Heart left ventricle (tissue), 16 donors: ENCODE results near the gene MEP1A. TPM values are rescaled to one million over a fixed set of nuclear protein-coding genes. Genes with fewer than 3 reads are reported as not detected.
"Not testable (repeated sequence)": the region's sequence is repeated elsewhere in the genome, so short reads cannot be mapped to it uniquely, and the experiment has no call there.

ENCODE experiments used
- ATAC-seq, 4 donors: fragments of 200-7000 bp; cut with Tn5 transposase; one replicate each; pipeline ENCODE4 v1.9.1; 2020 to 2022; ENCODE audit warnings: moderate library complexity in 4 of 4, mild to moderate bottlenecking in 3 of 4, moderate number of reproducible peaks in 1 of 4
- DNase-seq, 5 donors: peaks; one replicate each; pipeline ENCODE4 v3.0.0-alpha.2; 2020
- H3K27ac ChIP-seq, 12 donors: fragments of 200-600 bp; sonication (generic) in 4 of 12; one replicate each; pipeline versions ENCODE4 v1.5.0 to v1.8.0; 2016 to 2022; ENCODE audit warnings: mild to moderate bottlenecking in 2 of 12
- H3K27me3 ChIP-seq, 9 donors: fragments of 200-600 bp; sonication (generic) in 2 of 9; one replicate each; pipeline versions ENCODE4 v1.5.1 to v1.8.0; 2016 to 2022; ENCODE audit warnings: mild to moderate bottlenecking in 3 of 9
- H3K36me3 ChIP-seq, 9 donors: fragments of 200-600 bp; sonication (generic) in 2 of 9; one replicate each; pipeline versions ENCODE4 v1.5.0 to v1.8.0; 2018 to 2022; ENCODE audit warnings: mild to moderate bottlenecking in 2 of 9
- H3K4me1 ChIP-seq, 12 donors: fragments of 200-600 bp; sonication (generic) in 4 of 12; one replicate each; pipeline versions ENCODE4 v1.5.0 to v1.8.0; 2016 to 2022; ENCODE audit warnings: mild to moderate bottlenecking in 3 of 12
- H3K4me3 ChIP-seq, 12 donors: fragments of 200-600 bp; sonication (generic) in 4 of 12; one replicate each; pipeline versions ENCODE4 v1.5.0 to v1.8.0; 2017 to 2022; ENCODE audit warnings: mild to moderate bottlenecking in 9 of 12, moderate library complexity in 4 of 12
- H3K9me3 ChIP-seq, 12 donors: fragments of 200-600 bp; sonication (generic) in 4 of 12; one replicate each; pipeline versions ENCODE4 v1.5.0 to v1.8.0; 2016 to 2022; ENCODE audit warnings: mild to moderate bottlenecking in 1 of 12
- CTCF ChIP-seq, 12 donors: fragments of 200-600 bp; sonication (generic) in 4 of 12; IDR thresholded peaks; one replicate each; pipeline versions ENCODE4 v1.5.0 to v1.8.0; 2018 to 2022; ENCODE audit warnings: antibody characterized with exemption in 12 of 12, mild to moderate bottlenecking in 5 of 12
- POLR2A ChIP-seq, 2 donors: fragments of 450-650 bp; IDR thresholded peaks; one replicate each; pipeline ENCODE4 v1.6.1; 2017; ENCODE audit warnings: antibody characterized with exemption in 2 of 2, mild to moderate bottlenecking in 2 of 2, moderate library complexity in 2 of 2
- WGBS, 4 donors: extraction: QIAGEN DNeasy Blood & Tissue Kit in 2 of 4; methylation state at CpG; one replicate each; pipeline versions ENCODE4 v1.1.5 to v1.1.7; 2013 to 2018; 5-methylcytosine and 5-hydroxymethylcytosine counted together
- intact Hi-C, 10 donors: fragments of 100-400 bp; cut with DNase I; formaldehyde crosslinking; loops; one replicate each; pipeline versions ENCODE4 v1.11.1 to v1.14.2; 2022
- polyA plus RNA-seq, 2 donors: library from polyadenylated mRNA; stranded (reverse); fragments of 200-250 nt; gene quantifications; one replicate each; pipeline ENCODE4 v1.2.3, GENCODE V29; 2013
- total RNA-seq, 9 donors: library from RNA; depleted of rRNA in 2 of 9; stranded (reverse); fragments of >200 nt in 2 of 9; fragmentation: NEBNext Ultra II Directional in 3 of 9; extraction: Animal tissue kit (Norgen Biotek cat#: 25700) in 3 of 9; gene quantifications; one replicate each; pipeline versions ENCODE4 v1.1.0 to v1.2.4, GENCODE V29; 2016 to 2023
- donor health status: ischemic (EF 13 %, LVEDD 7.1; RV severe dilation, severe dysfunction).
- donor health status: healthy with polysubstance abuse.
- donor health status: DM: no; HTN: yes; CAD: no.
- donor health status: DM: no; HTN: no; CAD: no.
- donor health status: ischemic (EF 25% LVEDD 6.9; RV normal size, moderate dysfunction).
- donor health status: ischemic (EF 25% LVEDD 5.7; RV mildly dilated, moderate dysfunction).
- donor health status: healthy.
- donor health status: DM: yes; HTN: yes; CAD: no.
- donor health status: ischemic (EF 35%, LVEDD 5.7; RV mildly dilated, moderate dysfunction).
- donor health status: nonischemic (EF 11% LVEDD 7.7; RV severe dilation, severe dysfunction).
- donor health status: DM: yes; HTN: yes; CAD: no.
- donor health status: PGD.
- donor health status: ischemic (EF 29% LVEDD 5.4; RV normal size, mild dysfunction).
- donor health status: nonischemic (EF 23%, LVEDD 6.1; RV moderate dilation, normal function).

Gene MEP1A
- total and polyA plus RNA-seq, 11 donors = not detected

DNA sequence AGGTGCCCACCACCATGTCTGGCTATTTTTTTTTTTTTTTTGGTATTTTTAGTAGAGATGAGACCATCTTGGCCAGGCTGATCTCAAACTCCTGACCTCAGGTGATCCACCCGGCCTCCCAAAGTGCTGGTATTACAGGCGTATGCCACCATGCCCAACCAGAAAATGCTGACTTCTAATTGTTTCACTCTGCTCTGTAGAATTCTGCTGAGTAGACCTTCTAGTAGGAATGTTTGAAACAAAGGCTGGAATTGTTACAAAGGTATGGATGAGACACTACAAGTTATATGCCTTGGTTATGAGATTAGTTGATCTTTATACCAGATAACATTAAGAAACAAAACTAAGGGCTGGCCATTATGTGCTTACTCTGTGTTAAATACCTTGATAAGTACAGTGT lies 44.8 kb downstream of the MEP1A start:
- H3K4me3 ChIP-seq = no peak overlapping the region
- no peak overlapping the region for H3K27ac ChIP-seq
- H3K36me3 ChIP-seq = no peaks in the 10 kb centered on the region
- TF ChIP-seq CTCF (IDR thresholded peaks at IDR 0.05) (no peak), POLR2A (IDR thresholded peaks at IDR 0.05) (no peak)
- no peak for DNase-seq
- H3K9me3 ChIP-seq = peaks cover 0 to 21% (median 6%) of the 10 kb centered on the region in 12 donors
- no peak for ATAC-seq
- 90 to 100% (median 98%) methylated on average over 2 of the region's 2 CpGs for WGBS, 4 donors
- intact Hi-C loops = no loop called here
- no peaks in the 10 kb centered on the region for H3K27me3 ChIP-seq
- H3K4me1 ChIP-seq = peaks cover 0 to 3% (median 0%) of the 10 kb centered on the region in 12 donors

DNA sequence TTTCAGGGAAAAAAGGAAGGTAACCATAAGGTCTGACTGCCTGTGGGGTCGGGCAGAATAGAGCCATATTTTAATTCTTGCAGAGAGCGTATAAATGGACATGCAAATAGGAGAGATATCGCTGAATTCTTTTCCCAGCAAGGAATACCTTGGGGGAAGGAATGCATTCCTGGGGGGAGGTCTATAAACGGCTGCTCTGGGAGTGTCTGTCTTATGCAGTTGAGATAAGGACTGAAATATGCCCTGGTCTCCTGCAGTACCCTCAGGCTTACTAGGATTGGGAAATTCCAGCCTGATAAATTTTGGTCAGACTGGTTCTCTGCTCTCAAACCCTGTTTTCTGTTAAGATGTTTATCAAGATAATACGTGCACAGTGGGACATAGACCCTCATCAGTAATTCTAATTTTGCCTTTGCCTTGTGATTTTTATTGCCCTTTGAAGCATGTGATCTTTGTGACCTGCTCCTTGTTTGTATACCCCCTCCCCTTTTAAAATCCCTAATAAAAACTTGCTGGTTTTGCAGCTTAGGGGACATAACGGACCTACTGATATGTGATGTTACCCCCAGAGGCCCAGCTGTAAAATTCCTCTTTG lies 49.2 kb downstream of the MEP1A start:
- 81 to 88% (median 81%) methylated on average over 6 of the region's 6 CpGs for WGBS, 4 donors
- DNase-seq, H3K36me3 ChIP-seq, ATAC-seq, H3K4me1 ChIP-seq, H3K4me3 ChIP-seq, H3K27me3 ChIP-seq, H3K27ac ChIP-seq: not testable (repeated sequence)
- intact Hi-C loops = loop anchor here in 3 of 10 donors (10.0 kb wide), 1 partner anchor 472 kb away; no protein-coding TSS in a partner anchor
- H3K9me3 ChIP-seq = peaks cover 0 to 24% (median 7%) of the 10 kb centered on the region in 12 donors

- Histone ChIP-seq H3K4me3 (no peak overlapping the region), H3K27me3 (no peaks in the 10 kb centered on the region), H3K36me3 (no peaks in the 10 kb centered on the region), H3K4me1 (peaks cover 0 to 15% (median 7%) of the 10 kb centered on the region in 12 donors), H3K27ac (no peak overlapping the region), H3K9me3 (peaks cover 0 to 24% (median 7%) of the 10 kb centered on the region in 12 donors)
- WGBS, 4 donors = 64 to 75% (median 67%) methylated on average over 5 of the region's 5 CpGs
- intact Hi-C loops = loop anchor here in 8 of 10 donors (5.0 to 10.0 kb wide), 4 partner anchors 202 to 470 kb away; partner anchors contain the start of gene TNFRSF21 (in 1 of the 8)
- ATAC-seq (no peak), DNase-seq (no peak)
- TF ChIP-seq POLR2A (IDR thresholded peaks at IDR 0.05) (no peak), CTCF (IDR thresholded peaks at IDR 0.05) (no peak)
Observed at GRCh38 chr6:46845126-46845525, 51.9 kb downstream of the MEP1A start.

DNA sequence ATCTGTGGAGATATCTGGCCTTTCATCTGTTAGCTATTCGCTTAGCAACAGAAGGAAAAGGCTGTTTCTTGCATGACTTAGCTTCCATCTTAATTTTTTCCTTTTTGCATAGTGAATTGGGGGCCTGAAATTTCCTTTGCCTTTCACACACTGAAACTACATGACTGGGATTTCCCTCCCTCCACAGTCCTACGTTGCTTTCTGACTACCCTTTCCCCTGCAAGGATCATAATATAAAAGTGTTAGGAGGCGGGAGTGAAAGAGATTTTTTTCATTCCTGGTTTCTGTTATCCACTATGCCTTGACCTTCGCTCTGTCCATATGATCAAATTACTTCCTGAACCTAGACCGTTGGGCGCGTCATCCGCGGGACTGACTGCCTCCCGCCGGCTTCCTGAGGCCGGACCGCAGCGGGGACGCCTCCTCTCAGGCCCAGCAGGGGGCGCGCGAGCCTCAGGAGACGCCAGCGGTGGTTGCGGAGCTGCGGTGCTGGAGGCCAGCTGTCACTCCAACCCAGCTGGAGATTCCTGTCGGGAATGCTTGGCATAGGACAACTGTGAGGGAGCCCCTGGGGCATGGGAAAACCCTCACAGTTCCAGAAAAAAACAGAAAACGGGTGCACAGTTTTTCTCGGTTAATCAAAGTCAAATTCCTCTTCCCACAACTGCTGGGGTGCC lies 55.6 kb downstream of the MEP1A start:
- Histone ChIP-seq H3K36me3 (peaks cover 0 to 4% (median 0%) of the 10 kb centered on the region in 9 donors), H3K27me3 (no peaks in the 10 kb centered on the region), H3K4me3 (peak overlapping the region in 5 of 12 donors; percentile 3 to 32 (median 26)), H3K27ac (no peak overlapping the region), H3K4me1 (peaks cover 0 to 44% (median 13%) of the 10 kb centered on the region in 12 donors), H3K9me3 (no peaks in the 10 kb centered on the region)
- peak; percentile 93 to 99 (median 98) for TF ChIP-seq CTCF (IDR thresholded peaks at IDR 0.05)
- TF ChIP-seq POLR2A (IDR thresholded peaks at IDR 0.05) = no peak
- ATAC-seq (peak; percentile 65 to 96 (median 95)), DNase-seq (peak; percentile 84 to 94 (median 87))
- intact Hi-C loops = loop anchor here (1.0 to 10.0 kb wide), 12 partner anchors 140 to 466 kb away; partner anchors contain the start of gene TNFRSF21 (in 1 of the 10)
- WGBS, 4 donors = 6 to 8% (median 7%) methylated on average over 25 of the region's 25 CpGs
